Thymus (tissue), 11 donors: ENCODE measurements around the gene NSMF. TPM values are rescaled to one million over a fixed set of nuclear protein-coding genes. Genes with fewer than 3 reads are reported as not detected.

Source experiments
- DNase-seq, 9 donors: peaks; one replicate each; pipeline ENCODE4 v3.0.0-alpha.2; 2013; ENCODE audit warnings: low spot score in 9 of 9, low read depth in 6 of 9, missing footprints in 1 of 9
- H3K27ac ChIP-seq, 2 donors: one replicate each; pipeline ENCODE4 v1.5.1; 2013; ENCODE audit warnings: control low read depth in 1 of 2, low read depth in 1 of 2, low read length in 1 of 2, mild to moderate bottlenecking in 1 of 2, moderate library complexity in 1 of 2
- H3K27me3 ChIP-seq, 2 donors: one replicate each; pipeline ENCODE4 v1.5.1; 2013; ENCODE audit warnings: low read length in 1 of 2; ENCODE audit not compliant: control insufficient read depth in 2 of 2, insufficient read depth in 1 of 2
- H3K36me3 ChIP-seq, 2 donors: one replicate each; pipeline ENCODE4 v1.5.1; 2013; ENCODE audit warnings: low read length in 1 of 2, mild to moderate bottlenecking in 1 of 2, moderate library complexity in 1 of 2; ENCODE audit not compliant: control insufficient read depth in 2 of 2, insufficient read depth in 2 of 2
- H3K4me1 ChIP-seq, 2 donors: one replicate each; pipeline ENCODE4 v1.5.1; 2013; ENCODE audit warnings: low read length in 2 of 2; ENCODE audit not compliant: control insufficient read depth in 2 of 2, insufficient read depth in 2 of 2
- H3K4me3 ChIP-seq, 2 donors: one replicate each; pipeline ENCODE4 v1.5.1; 2013; ENCODE audit warnings: low read length in 2 of 2, control low read depth in 1 of 2, mild to moderate bottlenecking in 1 of 2
- H3K9me3 ChIP-seq, 2 donors: one replicate each; pipeline ENCODE4 v1.5.1; 2013; ENCODE audit warnings: low read length in 1 of 2, mild to moderate bottlenecking in 1 of 2; ENCODE audit not compliant: control insufficient read depth in 2 of 2, insufficient read depth in 1 of 2
- WGBS: extraction: QIAGEN DNeasy Blood & Tissue Kit; methylation state at CpG from one replicate; pipeline ENCODE4 v1.1.7; 2013; 5-methylcytosine and 5-hydroxymethylcytosine counted together
- polyA plus RNA-seq: library from polyadenylated mRNA; stranded (reverse); fragments of 200-250 nt; gene quantifications from one replicate; pipeline ENCODE4 v1.2.3, GENCODE V29; 2013
- total RNA-seq: library from RNA; stranded (reverse); fragments of 120-200 nt; gene quantifications from one replicate; pipeline ENCODE4 v1.2.4, GENCODE V29; 2013
- donor health status: healthy.

Gene NSMF
- total and polyA plus RNA-seq, 2 donors, result 14.9 to 77.6 TPM

DNA sequence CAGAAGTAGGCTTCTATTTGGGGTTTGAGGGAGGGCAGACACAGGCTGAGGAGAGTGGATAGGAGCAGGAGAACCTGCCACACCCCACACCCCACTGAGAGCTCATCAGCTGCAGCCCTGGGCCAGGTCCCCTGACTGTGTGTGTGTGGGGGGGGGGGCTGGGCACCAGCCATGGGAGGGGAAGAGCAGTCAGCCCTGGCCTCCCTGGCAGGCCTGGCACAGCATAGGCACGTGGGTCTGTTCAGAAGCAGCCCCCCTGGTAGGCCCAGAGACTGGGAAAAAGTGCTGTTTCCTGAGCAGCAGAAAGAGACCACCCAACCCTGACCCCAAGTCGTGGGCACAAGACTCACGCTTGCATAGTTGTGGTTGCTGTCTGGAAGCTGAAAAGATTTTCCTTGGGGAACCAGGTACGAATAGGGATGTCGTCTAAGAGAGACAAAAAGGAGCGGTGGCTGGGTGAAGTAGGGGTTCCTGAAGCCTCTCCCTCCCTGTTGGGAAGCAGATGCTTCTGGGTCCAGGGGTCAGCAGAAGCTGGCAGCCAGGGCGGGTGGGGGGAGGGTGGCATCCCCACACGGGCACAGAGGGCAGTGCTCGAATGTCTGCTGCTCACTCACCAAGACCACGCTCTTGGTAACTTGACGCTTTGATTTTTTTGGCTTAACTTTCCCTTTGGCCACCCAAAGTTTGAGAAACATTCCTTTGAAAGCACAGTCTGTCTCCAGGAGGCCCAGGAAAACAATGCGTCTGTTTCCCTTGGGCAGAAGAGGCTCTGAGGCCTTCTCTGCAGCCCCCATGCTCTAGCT lies 2.9 kb downstream of the NSMF start:
- H3K36me3 ChIP-seq, result peaks cover 16 to 17% of the 10 kb centered on the region in 2 donors
- 92% methylated on average over 12 of the region's 12 CpGs for WGBS
- H3K27ac ChIP-seq, result no peak overlapping the region
- peaks cover 35 to 60% of the 10 kb centered on the region in 2 donors for H3K4me1 ChIP-seq
- H3K4me3 ChIP-seq, result no peak overlapping the region
- peaks cover 0 to 12% of the 10 kb centered on the region in 2 donors for H3K27me3 ChIP-seq
- H3K9me3 ChIP-seq, result peaks cover 1 to 24% of the 10 kb centered on the region in 2 donors
- DNase-seq, result no peak

DNA sequence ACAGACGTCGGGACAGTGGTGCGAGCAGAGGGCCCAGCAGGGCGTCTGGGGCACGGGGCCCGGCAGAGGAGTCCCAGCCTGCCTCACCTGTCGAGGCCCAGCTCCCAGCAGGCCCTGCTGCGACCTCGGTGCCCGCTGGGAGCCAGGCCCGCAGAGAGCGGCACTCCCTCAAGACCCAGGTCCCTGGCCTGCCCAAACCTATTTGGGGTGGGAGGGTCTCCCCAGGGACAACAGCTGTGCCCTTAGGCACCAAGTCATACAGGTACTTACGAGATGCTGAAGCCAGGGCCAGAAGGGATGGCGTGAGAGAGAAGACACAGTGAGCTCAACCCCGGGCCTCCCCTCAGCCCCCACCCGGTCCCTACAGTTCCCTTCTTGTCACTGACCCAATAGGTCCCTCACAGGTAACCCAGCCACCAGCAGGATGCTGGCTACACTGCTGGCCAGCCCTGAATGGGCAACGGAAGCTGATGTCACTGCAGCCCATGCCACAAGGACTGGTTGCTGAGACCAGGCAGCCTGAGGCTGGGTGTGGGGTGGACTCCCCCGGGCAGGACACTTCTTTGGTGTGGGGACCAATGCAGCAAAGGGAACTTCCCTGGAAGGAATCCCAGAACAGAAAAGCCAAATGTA lies 3.7 kb downstream of the NSMF start:
- no peak overlapping the region for H3K27ac ChIP-seq
- H3K36me3 ChIP-seq, result peaks cover 16 to 17% of the 10 kb centered on the region in 2 donors
- peaks cover 0 to 12% of the 10 kb centered on the region in 2 donors for H3K27me3 ChIP-seq
- peaks cover 28 to 52% of the 10 kb centered on the region in 2 donors for H3K4me1 ChIP-seq
- no peak overlapping the region for H3K4me3 ChIP-seq
- H3K9me3 ChIP-seq, result peaks cover 1 to 24% of the 10 kb centered on the region in 2 donors
- WGBS, result 97% methylated on average over 18 of the region's 18 CpGs
- no peak for DNase-seq

DNA sequence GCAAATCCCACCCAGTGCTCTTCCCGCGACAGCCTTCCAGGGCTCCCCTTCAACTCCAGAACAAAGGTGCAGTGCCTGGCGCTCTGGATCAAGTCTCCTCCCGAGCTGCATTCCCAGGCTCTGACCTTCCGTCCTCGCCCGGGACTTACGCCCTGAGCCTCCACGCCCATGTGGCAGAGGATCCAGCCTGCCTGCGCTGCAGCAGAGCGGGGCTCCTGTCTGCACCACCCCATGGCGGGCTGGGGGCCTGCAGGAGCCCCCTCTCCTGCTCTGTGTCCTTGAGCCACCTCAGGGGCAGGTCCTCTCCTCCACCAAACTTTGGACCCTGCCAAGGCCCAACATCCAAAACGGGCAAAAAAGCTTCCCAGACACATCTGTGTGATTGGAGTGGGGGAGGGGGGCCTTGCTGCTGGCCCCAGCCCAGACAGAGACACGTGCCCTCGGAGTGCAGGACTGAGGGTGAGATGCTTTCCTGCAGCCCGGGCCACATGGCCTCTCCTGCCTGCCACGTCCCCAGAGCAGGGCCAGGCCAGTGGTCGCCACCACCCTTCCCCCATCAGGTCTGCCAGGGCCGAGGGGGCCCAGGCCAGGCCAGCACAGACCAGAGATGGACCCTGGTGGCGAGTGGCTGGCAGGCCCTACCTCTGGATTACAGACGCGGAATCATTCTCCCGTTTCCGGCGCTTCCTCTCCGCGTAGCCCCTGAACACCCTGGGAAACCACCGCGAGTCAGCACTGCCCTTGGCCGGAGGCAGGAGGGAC lies 4.4 kb downstream of the NSMF start:
- 85% methylated on average over 30 of the region's 30 CpGs for WGBS
- Histone ChIP-seq H3K27ac (peak overlapping the region; percentile 60 to 69), H3K4me1 (peaks cover 24 to 45% of the 10 kb centered on the region in 2 donors), H3K9me3 (peaks cover 1 to 31% of the 10 kb centered on the region in 2 donors), H3K4me3 (peak overlapping the region; percentile 46 to 48), H3K36me3 (peaks cover 16 to 18% of the 10 kb centered on the region in 2 donors), H3K27me3 (peaks cover 0 to 12% of the 10 kb centered on the region in 2 donors)
- no peak for DNase-seq

DNA sequence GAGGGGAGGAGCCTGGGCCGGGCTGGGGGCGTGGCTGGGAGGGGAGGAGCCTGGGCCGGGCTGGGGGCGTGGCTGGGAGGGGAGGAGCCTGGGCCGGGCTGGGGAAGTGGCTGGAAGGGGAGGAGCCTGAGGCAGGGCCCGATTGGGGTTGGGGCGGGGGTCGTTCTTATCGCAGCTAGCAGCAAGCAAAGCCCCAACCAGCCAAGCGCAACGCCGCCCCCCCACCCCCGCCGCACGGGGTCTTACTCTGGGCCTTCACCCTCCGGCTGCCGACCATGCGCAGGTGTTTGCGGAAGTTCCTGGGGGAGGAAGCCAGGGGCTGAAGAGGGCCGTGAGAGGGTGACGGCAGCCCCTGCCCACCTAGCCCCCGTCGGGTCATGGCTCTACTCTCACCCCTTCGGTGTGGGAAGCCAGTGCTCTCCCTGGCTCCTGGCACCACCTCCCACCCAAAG lies 5.0 kb downstream of the NSMF start:
- Histone ChIP-seq H3K9me3 (peaks cover 1 to 28% of the 10 kb centered on the region in 2 donors), H3K27ac (peak overlapping the region; percentile 60 to 69), H3K36me3 (peaks cover 17 to 24% of the 10 kb centered on the region in 2 donors), H3K4me1 (peaks cover 19 to 40% of the 10 kb centered on the region in 2 donors), H3K27me3 (peaks cover 0 to 12% of the 10 kb centered on the region in 2 donors), H3K4me3 (peak overlapping the region; percentile 46 to 48)
- WGBS, result 3% methylated on average over 22 of the region's 24 CpGs
- DNase-seq, result peak in 2 of 9 donors; percentile 44 to 65

DNA sequence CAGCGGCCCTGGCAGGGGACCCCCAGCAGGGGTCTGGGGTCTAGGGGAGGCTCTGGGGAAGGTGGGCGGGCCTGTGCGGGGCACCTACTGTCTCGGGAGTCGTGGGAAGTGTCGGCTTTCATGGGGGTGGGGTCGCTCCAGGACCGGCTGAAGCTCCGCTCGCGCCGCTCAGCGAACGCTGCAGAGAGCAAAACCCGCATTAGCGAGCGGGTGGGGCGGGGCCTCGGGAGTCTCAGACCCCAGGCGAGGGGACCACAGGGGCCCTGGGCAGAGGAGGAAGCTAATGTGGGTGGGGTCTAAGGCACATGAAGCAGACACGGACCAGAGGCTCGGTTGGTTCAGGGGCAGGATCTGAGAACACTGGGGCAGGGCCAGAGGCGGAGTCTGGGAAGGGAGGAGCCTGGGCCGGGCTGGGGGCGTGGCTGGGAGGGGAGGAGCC lies 5.5 kb downstream of the NSMF start:
- H3K36me3 ChIP-seq, result peaks cover 20 to 25% of the 10 kb centered on the region in 2 donors
- peaks cover 1 to 28% of the 10 kb centered on the region in 2 donors for H3K9me3 ChIP-seq
- WGBS, result 35% methylated on average over 25 of the region's 25 CpGs
- no peak overlapping the region for H3K27ac ChIP-seq
- H3K27me3 ChIP-seq, result peaks cover 0 to 11% of the 10 kb centered on the region in 2 donors
- H3K4me1 ChIP-seq, result peaks cover 19 to 40% of the 10 kb centered on the region in 2 donors
- H3K4me3 ChIP-seq, result peak overlapping the region in 1 of 2 donors; percentile 16
- DNase-seq, result peak in 3 of 9 donors; percentile 57 to 75 (median 67)

DNA sequence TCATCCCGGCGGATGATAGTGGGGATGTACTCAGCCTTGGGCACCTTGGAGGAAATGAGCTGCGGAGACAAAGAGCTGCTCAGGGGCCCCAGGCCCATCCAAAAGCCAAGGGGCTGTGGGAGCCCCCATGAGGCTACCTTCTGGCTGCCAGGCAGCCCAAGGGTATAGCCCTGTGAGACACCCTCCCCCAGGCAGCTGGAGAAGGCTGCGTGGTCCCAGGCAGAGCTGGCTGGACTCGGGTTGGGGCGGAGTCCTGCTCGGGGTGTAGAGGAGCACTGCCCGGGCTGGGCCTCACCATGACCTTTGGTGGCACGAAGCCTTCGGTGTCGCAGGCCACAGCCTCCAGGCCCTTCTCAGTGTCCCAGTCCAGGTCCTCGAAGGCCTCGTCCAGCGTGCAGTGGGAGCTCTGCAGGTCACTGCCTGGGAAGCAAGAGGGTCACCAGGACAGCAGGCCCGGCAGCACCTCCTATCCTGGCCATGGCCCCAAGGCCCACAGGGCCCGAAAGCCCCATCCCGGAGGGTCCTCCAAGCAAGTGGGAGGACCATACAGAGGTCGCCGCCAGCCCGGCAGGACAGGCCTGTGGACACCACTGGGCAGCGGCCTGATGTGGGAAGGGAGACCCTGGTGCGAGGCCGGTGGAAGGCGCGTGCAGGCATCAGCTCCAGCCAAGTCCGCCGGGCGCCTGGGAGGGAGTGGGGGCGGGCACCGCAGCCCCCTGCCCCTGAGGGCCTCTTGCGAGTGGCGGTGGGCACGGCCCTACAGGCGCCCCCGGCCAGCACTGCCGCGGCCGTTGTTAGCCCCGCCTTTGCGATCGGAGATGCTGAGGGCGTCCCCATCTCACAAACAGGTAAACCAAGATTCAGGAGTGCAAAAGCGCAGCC lies 6.1 kb downstream of the NSMF start:
- peaks cover 20 to 25% of the 10 kb centered on the region in 2 donors for H3K36me3 ChIP-seq

DNA sequence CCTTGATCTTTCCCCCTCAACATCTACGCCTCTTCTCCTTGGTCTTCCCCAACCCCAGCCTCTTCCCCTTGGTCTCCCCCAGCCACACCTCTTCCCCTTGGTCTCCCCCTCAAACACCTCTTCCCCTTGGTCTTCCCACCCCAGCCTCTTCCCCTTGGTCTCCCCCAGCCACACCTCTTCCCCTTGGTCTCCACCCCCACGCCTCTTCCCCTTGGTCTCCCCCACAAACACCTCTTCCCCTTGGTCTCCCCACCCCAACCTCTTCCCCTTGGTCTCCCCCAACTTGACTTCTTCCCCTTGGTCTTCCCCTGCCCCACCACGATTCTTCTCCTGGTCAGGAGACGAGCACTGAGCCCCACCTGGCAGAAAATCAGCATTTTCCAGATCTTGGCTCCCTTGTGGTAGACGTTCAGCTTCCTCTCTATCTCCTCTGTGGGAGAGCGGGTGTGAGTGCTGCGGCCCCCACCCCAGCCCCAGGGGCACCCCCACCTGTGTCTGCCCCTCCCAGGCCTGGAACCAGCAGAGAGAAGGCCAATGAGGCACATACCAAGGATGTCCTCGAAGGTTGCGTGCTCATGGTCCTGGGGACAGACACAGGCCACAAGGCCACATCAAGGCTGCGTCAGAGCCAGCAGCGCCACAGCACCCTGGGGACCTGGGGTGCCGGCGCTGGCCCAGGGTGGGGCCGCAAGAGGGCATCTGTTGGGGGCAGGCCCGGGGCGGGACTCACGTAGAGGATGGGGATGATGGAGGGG lies 7.0 kb downstream of the NSMF start:
- Histone ChIP-seq H3K4me1 (peaks cover 12 to 29% of the 10 kb centered on the region in 2 donors), H3K9me3 (peaks cover 1 to 28% of the 10 kb centered on the region in 2 donors), H3K4me3 (no peak overlapping the region), H3K27ac (no peak overlapping the region), H3K36me3 (peaks cover 17 to 19% of the 10 kb centered on the region in 2 donors), H3K27me3 (peaks cover 0 to 8% of the 10 kb centered on the region in 2 donors)
- no peak for DNase-seq
- WGBS, result 82% methylated on average over 17 of the region's 17 CpGs

More for the DNA sequence above, 6.1 kb downstream of the NSMF start:
- Histone ChIP-seq H3K4me3 (peak overlapping the region in 1 of 2 donors; percentile 16), H3K4me1 (peaks cover 12 to 34% of the 10 kb centered on the region in 2 donors), H3K9me3 (peaks cover 1 to 28% of the 10 kb centered on the region in 2 donors), H3K27me3 (peaks cover 0 to 7% of the 10 kb centered on the region in 2 donors), H3K27ac (no peak overlapping the region)
- 92% methylated on average over 43 of the region's 43 CpGs for WGBS
- DNase-seq, result no peak
